Uterus (tissue), 4 donors: ENCODE data around the gene OCA2. TPM values are rescaled to one million over a fixed set of nuclear protein-coding genes. Genes with fewer than 3 reads are reported as not detected.

Source experiments
- DNase-seq, 2 donors: peaks; one replicate each; pipeline ENCODE4 v3.0.0-alpha.2; 2019 to 2020
- H3K27ac ChIP-seq, 2 donors: fragments of 200-600 bp; sonication (generic); 1 replicate in 1 of 2; 2 replicates in 1 of 2; pipeline ENCODE4 v1.5.1; 2016 to 2018
- H3K27me3 ChIP-seq, 2 donors: fragments of 200-600 bp; sonication (generic); one replicate each; pipeline ENCODE4 v1.5.1; 2018 to 2019; ENCODE audit warnings: control low read depth in 1 of 2
- H3K36me3 ChIP-seq, 2 donors: fragments of 200-600 bp; sonication (generic); one replicate each; pipeline ENCODE4 v1.5.1; 2019; ENCODE audit warnings: control low read depth in 1 of 2
- H3K4me1 ChIP-seq, 2 donors: fragments of 200-600 bp; sonication (generic); one replicate each; pipeline ENCODE4 v1.5.1; 2018 to 2019; ENCODE audit warnings: control low read depth in 1 of 2
- H3K4me3 ChIP-seq, 2 donors: fragments of 200-600 bp; sonication (generic); 1 replicate in 1 of 2; 2 replicates in 1 of 2; pipeline ENCODE4 v1.5.1; 2018 to 2019; ENCODE audit warnings: mild to moderate bottlenecking in 1 of 2
- H3K9me3 ChIP-seq, 2 donors: fragments of 200-600 bp; sonication (generic); one replicate each; pipeline ENCODE4 v1.5.1; 2019; ENCODE audit warnings: control low read depth in 1 of 2
- CTCF ChIP-seq, 4 experiments: fragments of 200-600 bp in 2 of 4; fragments of 450-650 bp in 2 of 4; sonication (generic) in 2 of 4; IDR thresholded peaks; one replicate each; pipeline ENCODE4 v1.5.1; 2016 to 2019; ENCODE audit warnings: antibody characterized with exemption in 4 of 4, mild to moderate bottlenecking in 2 of 4, moderate library complexity in 1 of 4
- POLR2A ChIP-seq, 2 donors: fragments of 450-650 bp; IDR thresholded peaks; one replicate each; pipeline ENCODE4 v1.6.1; 2016; ENCODE audit warnings: antibody characterized with exemption in 2 of 2, mild to moderate bottlenecking in 1 of 2, moderate library complexity in 1 of 2
- intact Hi-C: fragments of 100-400 bp; cut with DNase I; formaldehyde crosslinking; loops from one replicate; pipeline ENCODE4 v1.15.1; 2023; ENCODE audit warnings: low total_unique reads
- total RNA-seq, 4 donors: library from RNA; depleted of rRNA in 3 of 4; stranded (reverse); fragments of >200 nt in 3 of 4; gene quantifications; one replicate each; pipeline versions ENCODE4 v1.1.0 to v1.2.4, GENCODE V29; 2014 to 2023
- donor health status: DM: yes; HTN: yes; CAD: no.

Gene OCA2
- total RNA-seq, 4 donors from 2014 or later = 0.55 to 4.6 TPM; not detected in 2

- Histone ChIP-seq H3K27me3 (no peaks in the 10 kb centered on the region), H3K4me1 (no peaks in the 10 kb centered on the region), H3K4me3 (no peak overlapping the region), H3K36me3 (no peaks in the 10 kb centered on the region), H3K27ac (no peak overlapping the region), H3K9me3 (no peaks in the 10 kb centered on the region)
- no peak for DNase-seq
- intact Hi-C loops = no loop called here
- TF ChIP-seq CTCF (IDR thresholded peaks at IDR 0.05) = no peak
- TF ChIP-seq POLR2A (IDR thresholded peaks at IDR 0.05) = no peak
These were observed 19.7 kb downstream of the OCA2 start for GRCh38 chr15:28079313-28079969.

GRCh38 chr15:28078191-28078719 is 20.9 kb downstream of the OCA2 start:
- Histone ChIP-seq H3K9me3 (no peaks in the 10 kb centered on the region), H3K27me3 (no peaks in the 10 kb centered on the region), H3K4me1 (no peaks in the 10 kb centered on the region), H3K27ac (no peak overlapping the region), H3K4me3 (no peak overlapping the region), H3K36me3 (no peaks in the 10 kb centered on the region)
- no peak for DNase-seq
- TF ChIP-seq CTCF (IDR thresholded peaks at IDR 0.05) = no peak
- TF ChIP-seq POLR2A (IDR thresholded peaks at IDR 0.05) = no peak
- intact Hi-C loops = no loop called here

GRCh38 chr15:28075573-28075972 is 23.5 kb downstream of the OCA2 start:
- no peaks in the 10 kb centered on the region for H3K9me3 ChIP-seq
- no peak for TF ChIP-seq POLR2A (IDR thresholded peaks at IDR 0.05)
- TF ChIP-seq CTCF (IDR thresholded peaks at IDR 0.05) = no peak
- intact Hi-C loops = no loop called here
- H3K4me1 ChIP-seq = no peaks in the 10 kb centered on the region
- H3K36me3 ChIP-seq = no peaks in the 10 kb centered on the region
- no peak for DNase-seq
- H3K27me3 ChIP-seq = no peaks in the 10 kb centered on the region
- no peak overlapping the region for H3K27ac ChIP-seq
- H3K4me3 ChIP-seq = no peak overlapping the region

- no peaks in the 10 kb centered on the region for H3K9me3 ChIP-seq
- H3K36me3 ChIP-seq = no peaks in the 10 kb centered on the region
- H3K27ac ChIP-seq = no peak overlapping the region
- intact Hi-C loops = no loop called here
- TF ChIP-seq POLR2A (IDR thresholded peaks at IDR 0.05) (no peak), CTCF (IDR thresholded peaks at IDR 0.05) (no peak)
- H3K4me3 ChIP-seq = no peak overlapping the region
- no peaks in the 10 kb centered on the region for H3K4me1 ChIP-seq
- no peaks in the 10 kb centered on the region for H3K27me3 ChIP-seq
- no peak for DNase-seq
These were observed 30.2 kb downstream of the OCA2 start for GRCh38 chr15:28068930-28069329.

- no peaks in the 10 kb centered on the region for H3K36me3 ChIP-seq
- no peaks in the 10 kb centered on the region for H3K27me3 ChIP-seq
- H3K4me1 ChIP-seq = no peaks in the 10 kb centered on the region
- no peak overlapping the region for H3K27ac ChIP-seq
- no peak overlapping the region for H3K4me3 ChIP-seq
- no peak for TF ChIP-seq POLR2A (IDR thresholded peaks at IDR 0.05)
- no peak for TF ChIP-seq CTCF (IDR thresholded peaks at IDR 0.05)
- intact Hi-C loops = no loop called here
- no peak for DNase-seq
- H3K9me3 ChIP-seq = no peaks in the 10 kb centered on the region
These were observed 32.9 kb downstream of the OCA2 start for GRCh38 chr15:28066231-28066630.
